Calu3 (cell line): ENCODE data around the gene ATG4B. TPM values are rescaled to one million over a fixed set of nuclear protein-coding genes. Genes with fewer than 3 reads are reported as not detected.

Experiments
- BruUV-seq: library from RNA; stranded (reverse); fragments of 400-500 nt; replicated peaks from 2 replicates; lab custom pipeline; 2021; lab: Mats Ljungman, UMichigan
- CTCF ChIA-PET: fragments of 300-600 bp; sonication (Branson Sonifier 250); formaldehyde crosslinking; loops from one replicate; lab custom pipeline; 2022; ENCODE audit warnings: antibody characterized with exemption; lab: Charles Lee
- DNase-seq: peaks from one replicate; pipeline ENCODE4 v3.0.0; 2022
- H3K27ac Mint-ChIP-seq: one replicate; pipeline ENCODE4 v1.8.0; 2022; ENCODE audit warnings: mixed read lengths; ENCODE audit not compliant: unreplicated experiment
- H3K27me3 Mint-ChIP-seq: one replicate; pipeline ENCODE4 v1.8.0; 2022; ENCODE audit warnings: mixed read lengths; ENCODE audit not compliant: unreplicated experiment
- H3K36me3 Mint-ChIP-seq: one replicate; pipeline ENCODE4 v1.8.0; 2022; ENCODE audit warnings: mild to moderate bottlenecking, moderate library complexity, mixed read lengths; ENCODE audit not compliant: insufficient read depth, unreplicated experiment
- H3K4me1 Mint-ChIP-seq: one replicate; pipeline ENCODE4 v1.8.0; 2022; ENCODE audit warnings: mild to moderate bottlenecking, low read depth, mixed read lengths; ENCODE audit not compliant: unreplicated experiment
- H3K4me3 Mint-ChIP-seq: one replicate; pipeline ENCODE4 v1.8.0; 2022; ENCODE audit warnings: mild to moderate bottlenecking, low read depth, moderate library complexity, mixed read lengths; ENCODE audit not compliant: unreplicated experiment
- H3K9me3 Mint-ChIP-seq: one replicate; pipeline ENCODE4 v1.8.0; 2022; ENCODE audit warnings: low read depth, mixed read lengths; ENCODE audit not compliant: unreplicated experiment
- intact Hi-C: fragments of 100-400 bp; cut with micrococcal nuclease; formaldehyde crosslinking; loops from one replicate; pipeline ENCODE4 v1.10.0; 2022; ENCODE audit not compliant: unreplicated experiment
- total RNA-seq: library from RNA; stranded (reverse); gene quantifications from 2 replicates; pipeline ENCODE4 v1.2.3, GENCODE V29; 2022
- TF ChIP-seq, protein P1 (sequence below): fragments of 200-600 bp; IDR thresholded peaks from one replicate; pipeline ENCODE4 v1.8.0; 2022; ENCODE audit warnings: antibody characterized with exemption; ENCODE audit not compliant: unreplicated experiment

ATG4B gene
- total RNA-seq, 1 experiment from 2014 or later = 95.3 TPM

DNA sequence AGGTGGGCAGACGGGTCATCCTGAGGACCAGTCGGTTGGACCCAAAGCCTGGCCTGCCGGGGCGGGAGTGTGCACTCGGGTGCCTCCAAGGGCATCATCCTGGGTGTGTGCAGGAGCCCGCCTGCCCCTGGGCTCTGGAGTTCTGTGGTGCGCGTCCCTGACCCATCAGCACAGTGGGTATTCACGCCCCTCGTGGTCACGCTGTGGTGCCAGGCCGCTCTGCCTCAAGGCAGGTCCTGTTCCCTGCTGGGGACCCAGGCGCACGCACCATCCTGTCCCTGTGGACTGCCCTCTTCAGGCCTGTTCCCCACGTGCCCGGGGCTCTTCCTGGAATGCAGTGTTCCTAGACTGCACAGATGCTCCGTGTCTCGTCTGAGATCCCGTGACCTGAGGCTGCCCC, 82.6 kb downstream of the ATG4B start:
- Mint-ChIP-seq H3K4me3 (no peak overlapping the region), H3K36me3 (peaks cover 74% of the 10 kb centered on the region), H3K27ac (no peak overlapping the region), H3K9me3 (peaks cover 3% of the 10 kb centered on the region), H3K27me3 (no peaks in the 10 kb centered on the region), H3K4me1 (no peaks in the 10 kb centered on the region)
- DNase-seq = no peak
- TF ChIP-seq, protein P1, sequence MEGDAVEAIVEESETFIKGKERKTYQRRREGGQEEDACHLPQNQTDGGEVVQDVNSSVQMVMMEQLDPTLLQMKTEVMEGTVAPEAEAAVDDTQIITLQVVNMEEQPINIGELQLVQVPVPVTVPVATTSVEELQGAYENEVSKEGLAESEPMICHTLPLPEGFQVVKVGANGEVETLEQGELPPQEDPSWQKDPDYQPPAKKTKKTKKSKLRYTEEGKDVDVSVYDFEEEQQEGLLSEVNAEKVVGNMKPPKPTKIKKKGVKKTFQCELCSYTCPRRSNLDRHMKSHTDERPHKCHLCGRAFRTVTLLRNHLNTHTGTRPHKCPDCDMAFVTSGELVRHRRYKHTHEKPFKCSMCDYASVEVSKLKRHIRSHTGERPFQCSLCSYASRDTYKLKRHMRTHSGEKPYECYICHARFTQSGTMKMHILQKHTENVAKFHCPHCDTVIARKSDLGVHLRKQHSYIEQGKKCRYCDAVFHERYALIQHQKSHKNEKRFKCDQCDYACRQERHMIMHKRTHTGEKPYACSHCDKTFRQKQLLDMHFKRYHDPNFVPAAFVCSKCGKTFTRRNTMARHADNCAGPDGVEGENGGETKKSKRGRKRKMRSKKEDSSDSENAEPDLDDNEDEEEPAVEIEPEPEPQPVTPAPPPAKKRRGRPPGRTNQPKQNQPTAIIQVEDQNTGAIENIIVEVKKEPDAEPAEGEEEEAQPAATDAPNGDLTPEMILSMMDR = no peak
- intact Hi-C loops = no loop called here
- CTCF ChIA-PET = no interaction called here
- no TSS peak for BruUV-seq

DNA sequence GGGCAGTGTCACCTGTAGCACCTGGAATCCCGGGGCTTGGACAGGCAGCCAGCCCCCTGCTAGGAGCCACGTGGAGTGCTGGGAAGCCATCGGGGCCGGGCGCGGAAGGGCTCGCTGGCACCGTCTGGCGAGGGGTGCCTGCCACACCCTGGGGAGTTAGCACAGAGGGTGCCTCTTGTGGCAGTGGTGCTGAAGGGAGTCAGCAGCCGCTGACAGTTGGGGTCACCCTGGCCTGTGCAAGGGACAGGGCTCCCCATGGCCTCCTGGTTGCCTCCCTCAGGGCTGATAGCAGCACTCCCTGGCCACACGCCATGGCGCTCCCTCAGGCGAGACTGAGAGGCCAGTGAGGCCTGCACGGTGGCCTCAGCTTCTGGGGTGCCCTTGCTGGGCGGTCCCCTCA, 83.1 kb downstream of the ATG4B start:
- Mint-ChIP-seq H3K4me3 (no peak overlapping the region), H3K4me1 (no peaks in the 10 kb centered on the region), H3K27ac (no peak overlapping the region), H3K9me3 (peaks cover 3% of the 10 kb centered on the region), H3K27me3 (no peaks in the 10 kb centered on the region), H3K36me3 (peaks cover 70% of the 10 kb centered on the region)
- TF ChIP-seq, protein P1 = no peak
- no peak for DNase-seq
- BruUV-seq = no TSS peak
- intact Hi-C loops = no loop called here
- CTCF ChIA-PET = no interaction called here

DNA sequence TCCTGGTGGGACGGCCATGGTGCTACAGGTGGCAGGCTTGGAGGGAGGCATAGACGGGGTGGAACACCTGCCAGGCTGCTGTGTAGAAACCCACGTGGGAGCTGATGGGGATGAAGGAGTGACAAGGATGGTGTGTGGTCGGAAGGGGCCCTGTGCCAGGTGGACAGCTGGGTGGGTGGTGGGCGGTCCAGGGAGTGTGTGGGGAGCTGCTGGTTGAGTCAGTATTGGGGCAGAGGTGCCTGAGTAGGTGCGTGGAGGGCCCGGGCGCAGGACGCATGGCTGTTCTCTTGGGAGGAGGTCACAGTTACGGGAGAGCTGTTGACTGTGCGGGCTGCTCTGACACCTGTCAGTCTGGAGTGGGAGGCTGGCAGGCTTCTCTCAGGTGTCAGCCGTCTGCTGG, 84.4 kb downstream of the ATG4B start:
- CTCF ChIA-PET = no interaction called here
- no peak for DNase-seq
- Mint-ChIP-seq H3K27me3 (no peaks in the 10 kb centered on the region), H3K4me1 (no peaks in the 10 kb centered on the region), H3K9me3 (peaks cover 3% of the 10 kb centered on the region), H3K4me3 (no peak overlapping the region), H3K27ac (no peak overlapping the region), H3K36me3 (peaks cover 62% of the 10 kb centered on the region)
- TF ChIP-seq, protein P1 = no peak
- BruUV-seq = no TSS peak
- intact Hi-C loops = no loop called here

DNA sequence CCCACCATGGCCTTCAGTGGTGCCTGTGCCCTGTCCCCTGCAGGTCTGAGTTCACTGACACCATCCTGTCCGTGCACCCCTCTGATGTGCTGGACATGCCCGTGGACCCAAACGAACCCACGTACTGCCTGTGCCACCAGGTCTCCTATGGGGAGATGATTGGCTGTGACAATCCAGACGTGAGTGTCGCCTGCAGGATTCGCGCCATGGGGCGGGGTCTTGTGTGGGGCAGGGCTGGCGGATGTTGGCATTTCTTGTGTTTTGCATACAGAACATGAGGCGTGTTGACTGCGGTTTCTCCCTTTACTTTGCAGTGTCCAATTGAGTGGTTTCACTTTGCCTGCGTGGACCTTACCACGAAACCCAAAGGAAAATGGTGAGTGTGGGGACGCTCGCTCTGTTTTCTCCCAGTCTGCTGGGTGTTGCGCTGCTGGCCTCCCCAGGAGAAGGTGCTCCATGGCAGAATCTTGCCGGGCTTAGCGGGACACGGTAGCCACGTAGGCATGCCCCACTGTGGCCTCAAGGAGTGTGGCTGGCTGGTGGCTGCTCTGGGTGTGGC, 85.5 kb downstream of the ATG4B start:
- TF ChIP-seq, protein P1 = no peak
- Mint-ChIP-seq H3K27ac (no peak overlapping the region), H3K36me3 (peaks cover 57% of the 10 kb centered on the region), H3K4me3 (no peak overlapping the region), H3K4me1 (no peaks in the 10 kb centered on the region), H3K9me3 (peaks cover 3% of the 10 kb centered on the region), H3K27me3 (no peaks in the 10 kb centered on the region)
- intact Hi-C loops = no loop called here
- no peak for DNase-seq
- CTCF ChIA-PET = no interaction called here
- BruUV-seq = no TSS peak

Other genes starting within 250 kb of the ATG4B start
- gene STK25, start 129.1 kb upstream of the ATG4B start, total RNA-seq = 149 and 159 TPM in 2 replicates
- 30.1 and 35.0 TPM in 2 replicates for gene BOK, start 78.9 kb upstream of the ATG4B start, total RNA-seq
- gene THAP4, start 535 bp upstream of the ATG4B start, total RNA-seq = 53.6 and 57.5 TPM in 2 replicates
- 67.6 and 80.7 TPM in 2 replicates for gene DTYMK, start 49.1 kb downstream of the ATG4B start, total RNA-seq
- gene ING5, start 64.3 kb downstream of the ATG4B start, total RNA-seq = 29.3 and 35.1 TPM in 2 replicates
- 51.1 and 53.3 TPM in 2 replicates for gene D2HGDH, start 96.9 kb downstream of the ATG4B start, total RNA-seq
- gene GAL3ST2, start 139.1 kb downstream of the ATG4B start, total RNA-seq = 0.27 TPM in 1 of 2 replicates, not detected in the other
- 0.14 and 0.37 TPM in 2 replicates for gene NEU4, start 171.5 kb downstream of the ATG4B start, total RNA-seq
- not detected in 2 replicates for gene PDCD1, start 221.2 kb downstream of the ATG4B start, total RNA-seq
- gene RTP5, start 232.0 kb downstream of the ATG4B start, total RNA-seq = not detected in 2 replicates